GM12878 (cell line): Measurements from ENCODE around the gene LENEP. TPM values are rescaled to one million over a fixed set of nuclear protein-coding genes. Genes with fewer than 3 reads are reported as not detected.

Experiments used
- ATAC-seq: fragments of 200-7000 bp; cut with Tn5 transposase; 3 replicates; pipeline ENCODE4 v1.9.1; 2020; ENCODE audit warnings: mild to moderate bottlenecking, moderate library complexity
- BruUV-seq: library from RNA; stranded (reverse); fragments of 400-500 nt; replicated peaks from 2 replicates; lab custom pipeline; 2021; lab: Mats Ljungman, UMichigan
- CTCF ChIA-PET: fragments of 300-600 bp; sonication (Branson Sonifier 250); formaldehyde crosslinking; extraction: SDS; loops from one replicate; lab custom pipeline; 2021; ENCODE audit warnings: inconsistent platforms; lab: Yijun Ruan, JAX
- POLR2A ChIA-PET: fragments of 350-600 bp; formaldehyde crosslinking; extraction: SDS; loops from one replicate; lab custom pipeline; 2021; ENCODE audit warnings: inconsistent platforms; lab: Charles Lee
- RAD21 ChIA-PET: fragments of 300-600 bp; sonication (Branson Sonifier 250); formaldehyde crosslinking; loops from one replicate; lab custom pipeline; 2023; ENCODE audit warnings: antibody characterized with exemption; ENCODE audit not compliant: unreplicated experiment; lab: Charles Lee
- SMC1A ChIA-PET: fragments of 300-600 bp; sonication (Branson Sonifier 250); formaldehyde crosslinking; loops from one replicate; lab custom pipeline; 2023; ENCODE audit not compliant: unreplicated experiment, uncharacterized antibody; lab: Charles Lee
- DNase-seq: peaks from one replicate; pipeline ENCODE4 v3.0.0-alpha.2; 2011; ENCODE audit warnings: low read depth, low spot score
- FAIRE-seq: peaks from 3 replicates; lab custom pipeline; 2011; peaks lifted over from hg19 to GRCh38; lab: Jason Lieb, UNC
- H2AFZ ChIP-seq: 2 replicates; pipeline ENCODE4 v1.6.0; 2011; ENCODE audit warnings: low read depth, low read length, control low read depth; ENCODE audit not compliant: control insufficient read depth
- H3K27ac ChIP-seq: 2 replicates; pipeline ENCODE4 v1.5.1; 2011; ENCODE audit warnings: control low read depth; ENCODE audit not compliant: control insufficient read depth, insufficient read depth
- H3K27me3 ChIP-seq, 2 experiments: replicated peaks in 1 of 2; 2 replicates each; pipeline versions ENCODE4 v1.6.0 to v1.6.1; 2011; ENCODE audit warnings: low read length in 1 of 2; ENCODE audit not compliant: control insufficient read depth in 2 of 2, insufficient read depth in 2 of 2
- H3K36me3 ChIP-seq, 2 experiments: 2 replicates each; pipeline ENCODE4 v1.5.1; 2011; ENCODE audit warnings: low read length in 1 of 2; ENCODE audit not compliant: control insufficient read depth in 2 of 2, insufficient read depth in 2 of 2
- H3K4me1 ChIP-seq: 2 replicates; pipeline ENCODE4 v1.6.1; 2011; ENCODE audit warnings: mild to moderate bottlenecking, low read length, moderate library complexity, mixed read lengths; ENCODE audit not compliant: control insufficient read depth, insufficient read depth
- H3K4me2 ChIP-seq: 2 replicates; pipeline ENCODE4 v1.6.0; 2011; ENCODE audit warnings: control low read depth; ENCODE audit not compliant: control insufficient read depth, insufficient read depth
- H3K4me3 ChIP-seq: fragments of 200-600 bp; sonication (generic); 2 replicates; pipeline ENCODE4 v1.5.1; 2016
- H3K79me2 ChIP-seq: 2 replicates; pipeline ENCODE4 v1.6.0; 2011; ENCODE audit warnings: low read length; ENCODE audit not compliant: control insufficient read depth, insufficient read depth
- H3K9ac ChIP-seq: 2 replicates; pipeline ENCODE4 v1.8.0; 2011; ENCODE audit warnings: low read length, control low read depth, mixed read lengths; ENCODE audit not compliant: control insufficient read depth, insufficient read depth
- H3K9me3 ChIP-seq: replicated peaks from 3 replicates; pipeline ENCODE4 v1.5.1; 2011; ENCODE audit warnings: mild to moderate bottlenecking, low read length; ENCODE audit not compliant: control insufficient read depth, insufficient read depth
- H4K20me1 ChIP-seq: 2 replicates; pipeline ENCODE4 v1.6.0; 2011; ENCODE audit not compliant: control insufficient read depth, insufficient read depth
- ATF3 ChIP-seq: IDR thresholded peaks from 2 replicates; pipeline ENCODE4 v1.6.1; 2011; ENCODE audit warnings: low read depth, mild to moderate bottlenecking, low read length, moderate library complexity, borderline replicate concordance; ENCODE audit errors: extremely low read depth
- HDGF ChIP-seq: fragments of 450-650 bp; IDR thresholded peaks from 2 replicates; pipeline ENCODE4 v1.6.1; 2016; ENCODE audit warnings: antibody characterized with exemption
- IKZF1 ChIP-seq: fragments of 450-650 bp; conservative IDR thresholded peaks from 2 replicates; pipeline ENCODE4 v1.6.1; 2017; ENCODE audit warnings: antibody characterized with exemption, mild to moderate bottlenecking
- IRF3 ChIP-seq: fragments of 450-650 bp; IDR thresholded peaks from 2 replicates; pipeline ENCODE4 v1.6.1; 2014; ENCODE audit warnings: mild to moderate bottlenecking
- MLLT1 ChIP-seq: fragments of 450-650 bp; IDR thresholded peaks from 2 replicates; pipeline ENCODE4 v1.6.1; 2016; ENCODE audit warnings: mild to moderate bottlenecking
- NRF1 ChIP-seq: conservative IDR thresholded peaks from 2 replicates; pipeline ENCODE4 v1.6.1; 2011; ENCODE audit warnings: mild to moderate bottlenecking, low read depth, low read length, improper control_type of control experiment
- POLR2AphosphoS2 ChIP-seq: IDR thresholded peaks from 2 replicates; pipeline ENCODE4 v1.6.1; 2011; ENCODE audit warnings: low read depth, mild to moderate bottlenecking, low read length, improper control_type of control experiment, moderate library complexity
- YBX1 ChIP-seq: fragments of 450-650 bp; IDR thresholded peaks from 2 replicates; pipeline ENCODE4 v1.6.1; 2016; ENCODE audit warnings: antibody characterized with exemption
- WGBS: methylation state at CpG from one replicate; pipeline ENCODE4 v1.1.6; 2016; ENCODE audit warnings: low lambda C conversion rate; ENCODE audit not compliant: insufficient replicate concordance, insufficient coverage; ENCODE audit errors: missing lambda C conversion rate; 5-methylcytosine and 5-hydroxymethylcytosine counted together
- in situ Hi-C: fragments of 300-500 bp; cut with MboI; formaldehyde crosslinking; loops from 9 replicates; pipeline ENCODE4 v1.14.3; 2018; ENCODE audit warnings: mixed read lengths
- intact Hi-C: fragments of 100-400 bp; cut with micrococcal nuclease; formaldehyde crosslinking; loops from one replicate; pipeline ENCODE4 v1.14.2; 2022; ENCODE audit not compliant: unreplicated experiment
- polyA plus RNA-seq, 11 experiments: library from polyadenylated mRNA; depleted of rRNA in 4 of 11; unstranded in 6 of 11; stranded (reverse) in 5 of 11; fragments of >200 nt; fragmentation: Nextera tagmentation in 4 of 11; fragmentation: Illumina TruSeq in 1 of 11; extraction: Ambion mirVana in 4 of 11; extraction: Trizol in 1 of 11; gene quantifications; 1 replicate in 1 of 11; 2 replicates in 10 of 11; pipeline versions ENCODE4 v1.2.1 to v1.2.3, GENCODE V29; 2011 to 2016; ENCODE audit warnings: inconsistent platforms in 2 of 11, missing spikeins in 2 of 11, low read depth in 1 of 11
- total RNA-seq, 4 experiments: library from RNA; depleted of rRNA in 3 of 4; stranded (reverse); fragments of >200 nt in 3 of 4; fragmentation: Illumina TruSeq in 1 of 4; extraction: Trizol in 1 of 4; gene quantifications; 2 replicates each; pipeline versions ENCODE4 v1.2.1 to v1.2.3, GENCODE V29; 2013 to 2021

The LENEP gene
- total and polyA plus RNA-seq, 10 of the 15 experiments (the other 5 are each of a cell fraction or from before 2014, with no cell fraction given) = 0.27 to 1.1 (median 0.64) TPM; not detected in 7

GRCh38 chr1:154967331-154967950 lies 25.9 kb upstream of the LENEP start:
- H3K4me3 ChIP-seq = no peak overlapping the region
- no peak overlapping the region for H3K9ac ChIP-seq
- ATAC-seq (no peak), FAIRE-seq (no peak), DNase-seq (no peak)
- H2AFZ ChIP-seq = no peak overlapping the region
- peaks cover 34% of the 10 kb centered on the region for H3K79me2 ChIP-seq
- no TSS peak for BruUV-seq
- POLR2A ChIA-PET = interaction anchor here (1.6 kb wide), 1 partner anchor 12 kb away, joined by 4 read pairs; the partner anchor contains the start of gene PBXIP1
- no peaks in the 10 kb centered on the region for H3K27me3 ChIP-seq
- no peak overlapping the region for H3K27ac ChIP-seq
- peaks cover 22% of the 10 kb centered on the region for H3K4me1 ChIP-seq
- peaks cover 12% of the 10 kb centered on the region in 2 experiments; a peak in 3 of 4 replicates for H3K36me3 ChIP-seq
- no peaks in the 10 kb centered on the region for H4K20me1 ChIP-seq
- SMC1A ChIA-PET = interaction anchor here (0.6 to 0.9 kb wide), 2 partner anchors 28 to 31 kb away, joined by 3 read pairs; no protein-coding TSS in a partner anchor
- 91% methylated on average over 5 of the region's 5 CpGs for WGBS
- TF ChIP-seq IKZF1 (no peak), IRF3 (no peak), MLLT1 (no peak), POLR2AphosphoS2 (no peak), YBX1 (no peak), ATF3 (no peak), NRF1 (no peak), HDGF (no peak)
- no peak overlapping the region for H3K4me2 ChIP-seq
- RAD21 ChIA-PET = no interaction called here
- CTCF ChIA-PET = interaction anchor here (3.5 kb wide), 1 partner anchor 12 kb away, joined by 11 read pairs; the partner anchor contains the start of gene PBXIP1
- intact Hi-C loops (no loop called here), in situ Hi-C loops (no loop called here)
- no peaks in the 10 kb centered on the region for H3K9me3 ChIP-seq
